Measurements from ENCODE around the gene ZDHHC22. TPM values are rescaled to one million over a fixed set of nuclear protein-coding genes. Genes with fewer than 3 reads are reported as not detected.

The ZDHHC22 gene
- polyA plus RNA-seq, 1 experiment, result not detected

DNA sequence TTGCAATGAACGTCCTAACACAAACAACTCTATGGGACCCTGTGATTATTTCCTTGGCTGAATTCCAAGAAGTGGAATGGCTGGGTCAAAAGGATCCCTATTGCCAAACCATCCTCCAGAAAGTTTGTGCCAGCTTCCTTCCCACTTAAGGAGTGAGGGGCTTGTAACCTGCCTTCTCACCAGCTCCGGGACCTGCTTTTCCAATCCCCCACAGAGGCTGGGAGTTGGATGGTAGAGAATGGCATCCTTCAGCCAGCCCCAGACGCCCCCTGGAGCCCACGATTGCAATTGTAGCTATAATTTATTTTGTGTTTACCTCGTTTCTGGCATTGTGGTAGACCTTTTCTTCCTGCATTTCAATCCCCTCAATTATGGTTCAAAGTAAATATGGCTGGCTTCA lies 9.7 kb upstream of the ZDHHC22 start:
- no peak overlapping the region for H3K4me3 ChIP-seq (ENCODE audit: low read depth, low read length)
- H3K27me3 ChIP-seq (ENCODE audit: control insufficient read depth, insufficient read depth, low read length), result peaks cover 27% of the 10 kb centered on the region
- ChIA-PET POLR2A (interaction anchor here (0.6 kb wide), 1 partner anchor 430 kb away, joined by 3 read pairs; no protein-coding TSS in a partner anchor), CTCF (interaction anchor here (0.6 to 6.0 kb wide), 15 partner anchors 7 to 447 kb away, joined by 3 to 73 read pairs (median 3); partner anchors contain the start of genes GSTZ1 and POMT2)
- TF ChIP-seq CTCF (IDR thresholded peaks at IDR 0.05; ENCODE audit: low read depth, low read length), result peak; percentile 63
- DNase-seq (ENCODE audit: low read depth, low spot score), result no peak
- H3K27ac ChIP-seq (ENCODE audit: low read depth, low read length), result no peak overlapping the region
- peaks cover 2% of the 10 kb centered on the region; the same call in 1 of the 2 replicates for H3K9me3 ChIP-seq (ENCODE audit: control insufficient read depth, insufficient read depth, low read length)

- Histone ChIP-seq H3K27ac (ENCODE audit: low read depth, low read length) (no peak overlapping the region), H3K9me3 (ENCODE audit: control insufficient read depth, insufficient read depth, low read length) (peaks cover 1% of the 10 kb centered on the region; the same call in 1 of the 2 replicates), H3K27me3 (ENCODE audit: control insufficient read depth, insufficient read depth, low read length) (peaks cover 36% of the 10 kb centered on the region), H3K4me3 (ENCODE audit: low read depth, low read length) (no peak overlapping the region)
- no peak for DNase-seq (ENCODE audit: low read depth, low spot score)
- CTCF ChIA-PET, result interaction anchor here (0.5 to 6.0 kb wide), 5 partner anchors 166 to 343 kb away, joined by 3 to 73 read pairs (median 5); no protein-coding TSS in a partner anchor
- POLR2A ChIA-PET, result no interaction called here
- no peak for TF ChIP-seq CTCF (IDR thresholded peaks at IDR 0.05; ENCODE audit: low read depth, low read length)
Measured at GRCh38 chr14:77148510-77149231, 7.1 kb upstream of the ZDHHC22 start.

DNA sequence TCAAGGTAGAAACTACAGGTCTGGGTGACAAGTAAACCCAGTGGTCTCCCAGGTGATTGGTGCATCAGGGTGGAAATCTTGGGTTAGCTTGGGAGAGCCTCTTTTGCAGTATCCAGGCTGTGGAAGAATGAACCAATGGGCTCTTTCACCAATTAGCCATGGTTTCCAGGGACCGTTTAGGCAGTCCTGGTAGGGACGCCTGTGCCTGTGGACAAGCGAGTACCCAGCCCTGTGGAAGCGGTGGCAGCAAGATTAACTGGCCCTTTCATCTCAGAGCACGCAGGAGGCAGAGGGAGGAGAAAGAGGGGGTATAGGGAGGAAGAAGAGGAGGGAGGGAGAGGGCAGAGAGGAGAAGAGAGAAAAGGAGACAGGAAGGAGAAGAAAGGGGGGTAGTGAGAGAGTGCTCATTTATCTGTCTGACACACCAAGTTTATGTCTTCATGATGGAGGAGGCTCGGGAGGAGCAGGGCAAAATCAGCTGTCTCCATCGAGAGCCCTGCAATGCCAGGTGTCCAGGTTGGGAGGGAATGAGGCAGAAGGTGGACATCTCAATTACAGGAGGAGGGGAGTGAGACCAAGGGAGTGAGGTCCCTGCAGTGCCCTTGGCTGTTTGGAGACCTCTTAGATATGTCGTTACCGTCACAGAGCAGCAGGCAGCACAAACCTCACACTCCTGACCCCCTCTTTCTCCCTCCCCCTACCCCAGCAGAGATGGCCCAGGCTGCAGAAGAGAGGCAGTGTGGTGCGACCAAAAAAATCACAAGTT lies 4.6 kb upstream of the ZDHHC22 start:
- no peak overlapping the region for H3K27ac ChIP-seq (ENCODE audit: low read depth, low read length)
- peaks cover 57% of the 10 kb centered on the region for H3K27me3 ChIP-seq (ENCODE audit: control insufficient read depth, insufficient read depth, low read length)
- no peak for TF ChIP-seq CTCF (IDR thresholded peaks at IDR 0.05; ENCODE audit: low read depth, low read length)
- H3K4me3 ChIP-seq (ENCODE audit: low read depth, low read length), result no peak overlapping the region
- POLR2A ChIA-PET, result no interaction called here
- no peak for DNase-seq (ENCODE audit: low read depth, low spot score)
- H3K9me3 ChIP-seq (ENCODE audit: control insufficient read depth, insufficient read depth, low read length), result no peaks in the 10 kb centered on the region; the same call in 1 of the 2 replicates
- CTCF ChIA-PET, result no interaction called here

GRCh38 chr14:77144412-77145115 lies 3.0 kb upstream of the ZDHHC22 start:
- CTCF ChIA-PET, result interaction anchor here (1.2 to 1.4 kb wide), 2 partner anchors 7 to 20 kb away, joined by 3 read pairs; no protein-coding TSS in a partner anchor

More at GRCh38 chr14:77144412-77145115, 3.0 kb upstream of the ZDHHC22 start:
- no peak for TF ChIP-seq CTCF (IDR thresholded peaks at IDR 0.05; ENCODE audit: low read depth, low read length)
- H3K9me3 ChIP-seq (ENCODE audit: control insufficient read depth, insufficient read depth, low read length), result no peaks in the 10 kb centered on the region; the same call in 1 of the 2 replicates
- POLR2A ChIA-PET, result no interaction called here
- no peak overlapping the region for H3K4me3 ChIP-seq (ENCODE audit: low read depth, low read length)
- DNase-seq (ENCODE audit: low read depth, low spot score), result no peak
- H3K27me3 ChIP-seq (ENCODE audit: control insufficient read depth, insufficient read depth, low read length), result peaks cover 68% of the 10 kb centered on the region
- H3K27ac ChIP-seq (ENCODE audit: low read depth, low read length), result no peak overlapping the region
